Neural cell (in vitro differentiated cells): ENCODE measurements around the gene MXD4. TPM values are rescaled to one million over a fixed set of nuclear protein-coding genes. Genes with fewer than 3 reads are reported as not detected.

Source experiments
- H2AFZ ChIP-seq: fragments of 200-600, 300-800 bp; sonication (generic), shearing (Covaris generic); 2 replicates; pipeline ENCODE4 v1.6.0; 2014; ENCODE audit warnings: low read depth, mild to moderate bottlenecking, antibody characterized with exemption, low read length, moderate library complexity
- H3F3A ChIP-seq: fragments of 200-600 bp; shearing (Covaris generic); 2 replicates; pipeline ENCODE4 v1.6.1; 2016; ENCODE audit warnings: mild to moderate bottlenecking, moderate library complexity, mixed read lengths, antibody characterized with exemption, low read length; ENCODE audit not compliant: insufficient read depth, poor library complexity, severe bottlenecking
- H3K27ac ChIP-seq: fragments of 200-600, 300-800 bp; sonication (generic), shearing (Covaris generic); 2 replicates; pipeline ENCODE4 v1.5.1; 2014; ENCODE audit warnings: mild to moderate bottlenecking, low read length, moderate library complexity
- H3K27me3 ChIP-seq: fragments of 300-800, 200-600 bp; sonication (generic), shearing (Covaris generic); 2 replicates; pipeline ENCODE4 v1.6.0; 2014; ENCODE audit warnings: mild to moderate bottlenecking, low read depth, low read length, moderate library complexity; ENCODE audit not compliant: insufficient read depth
- H3K36me3 ChIP-seq: fragments of 300-800, 200-600 bp; sonication (generic), shearing (Covaris generic); 2 replicates; pipeline ENCODE4 v1.5.1; 2014; ENCODE audit warnings: mild to moderate bottlenecking, antibody characterized with exemption, low read length, moderate library complexity; ENCODE audit not compliant: insufficient read depth
- H3K4me2 ChIP-seq: fragments of 300-800, 200-600 bp; sonication (generic), shearing (Covaris generic); 2 replicates; pipeline ENCODE4 v1.6.0; 2014; ENCODE audit warnings: mild to moderate bottlenecking, low read length
- H3K4me3 ChIP-seq: fragments of 300-800, 200-600 bp; sonication (generic), shearing (Covaris generic); 2 replicates; pipeline ENCODE4 v1.5.1; 2014; ENCODE audit warnings: mild to moderate bottlenecking, low read length, moderate library complexity
- H3K79me2 ChIP-seq: fragments of 200-600 bp; shearing (Covaris generic); replicated peaks from 2 replicates; pipeline ENCODE4 v1.6.0; 2014; ENCODE audit warnings: mild to moderate bottlenecking, low read length, moderate library complexity; ENCODE audit not compliant: insufficient read depth
- H3K9ac ChIP-seq: fragments of 300-800, 200-600 bp; sonication (generic), shearing (Covaris generic); 2 replicates; pipeline ENCODE4 v1.6.1; 2016; ENCODE audit warnings: mild to moderate bottlenecking, low read length, mixed read lengths
- H3K9me2 ChIP-seq: fragments of 200-600 bp; shearing (Covaris generic); 2 replicates; pipeline ENCODE4 v1.6.1; 2016; ENCODE audit warnings: mild to moderate bottlenecking, low read length, mixed read lengths; ENCODE audit not compliant: insufficient read depth
- H3K9me3 ChIP-seq: fragments of 200-600, 300-800 bp; sonication (generic), shearing (Covaris generic); 2 replicates; pipeline ENCODE4 v1.6.1; 2016; ENCODE audit warnings: mild to moderate bottlenecking, mixed run types, low read length, moderate library complexity, mixed read lengths
- H4K20me1 ChIP-seq: fragments of 200-600 bp; shearing (Covaris generic); 2 replicates; pipeline ENCODE4 v1.6.1; 2016; ENCODE audit warnings: mild to moderate bottlenecking, mixed run types; ENCODE audit not compliant: insufficient read depth
- CTCF ChIP-seq: fragments of 450-650 bp; IDR thresholded peaks from 2 replicates; pipeline ENCODE4 v1.5.1; 2014; ENCODE audit warnings: antibody characterized with exemption, mild to moderate bottlenecking, moderate library complexity; ENCODE audit not compliant: poor library complexity, severe bottlenecking
- EP300 ChIP-seq: fragments of 450-650 bp; conservative IDR thresholded peaks from 2 replicates; pipeline ENCODE4 v1.6.1; 2014; ENCODE audit warnings: antibody characterized with exemption, mild to moderate bottlenecking, moderate library complexity; ENCODE audit not compliant: poor library complexity, severe bottlenecking
- EZH2 ChIP-seq: fragments of 200-600, 300-800 bp; shearing (Covaris generic), sonication (generic); IDR thresholded peaks from 2 replicates; pipeline ENCODE4 v1.6.1; 2014; ENCODE audit warnings: antibody characterized with exemption, low read length, borderline replicate concordance, mild to moderate bottlenecking; ENCODE audit not compliant: insufficient read depth, poor library complexity, severe bottlenecking
- MXI1 ChIP-seq: fragments of 450-650 bp; conservative IDR thresholded peaks from 2 replicates; pipeline ENCODE4 v1.6.1; 2014; ENCODE audit warnings: antibody characterized with exemption, mild to moderate bottlenecking; ENCODE audit not compliant: poor library complexity, severe bottlenecking
- POLR2AphosphoS5 ChIP-seq: IDR thresholded peaks from 2 replicates; pipeline ENCODE4 v1.6.1; 2012
- RAD21 ChIP-seq: fragments of 450-650 bp; conservative IDR thresholded peaks from 2 replicates; pipeline ENCODE4 v1.6.1; 2014; ENCODE audit warnings: antibody characterized with exemption, mild to moderate bottlenecking, moderate library complexity
- REST ChIP-seq: IDR thresholded peaks from 2 replicates; pipeline ENCODE4 v1.6.1; 2012; ENCODE audit warnings: borderline replicate concordance
- SMC3 ChIP-seq: fragments of 450-650 bp; conservative IDR thresholded peaks from 2 replicates; pipeline ENCODE4 v1.6.1; 2014; ENCODE audit warnings: antibody characterized with exemption, mild to moderate bottlenecking, moderate library complexity; ENCODE audit not compliant: poor library complexity
- TAF1 ChIP-seq: IDR thresholded peaks from 2 replicates; pipeline ENCODE4 v1.6.1; 2012; ENCODE audit warnings: low read depth
- polyA plus RNA-seq: library from polyadenylated mRNA; depleted of rRNA; stranded (reverse); fragments of >200 nt; gene quantifications from 2 replicates; pipeline ENCODE4 v1.2.3, GENCODE V29; 2014

The MXD4 gene
- polyA plus RNA-seq, 1 donor from 2014 or later = 58.4 TPM

- no peaks in the 10 kb centered on the region for H4K20me1 ChIP-seq
- no peaks in the 10 kb centered on the region for H3K9me3 ChIP-seq
- H3K27ac ChIP-seq = no peak overlapping the region
- H2AFZ ChIP-seq = no peak overlapping the region
- H3K4me3 ChIP-seq = no peak overlapping the region
- no peaks in the 10 kb centered on the region for H3K27me3 ChIP-seq
- H3K9me2 ChIP-seq = no peaks in the 10 kb centered on the region
- no peaks in the 10 kb centered on the region for H3K79me2 ChIP-seq
- H3F3A ChIP-seq = no peaks in the 10 kb centered on the region
- no peaks in the 10 kb centered on the region for H3K36me3 ChIP-seq
- no peak overlapping the region for H3K9ac ChIP-seq
- TF ChIP-seq REST = no peak
- TF ChIP-seq POLR2AphosphoS5 = no peak
- TF ChIP-seq MXI1 = no peak
- no peak for TF ChIP-seq EZH2
- H3K4me2 ChIP-seq = no peak overlapping the region
Observed at GRCh38 chr4:2272026-2272827, 10.3 kb upstream of the MXD4 start.

GRCh38 chr4:2271279-2272025 is 9.5 kb upstream of the MXD4 start:
- Histone ChIP-seq H3K9me3 (no peaks in the 10 kb centered on the region), H3K4me2 (no peak overlapping the region), H3F3A (no peaks in the 10 kb centered on the region), H3K27ac (no peak overlapping the region), H4K20me1 (no peaks in the 10 kb centered on the region), H3K4me3 (no peak overlapping the region), H3K9ac (no peak overlapping the region), H3K79me2 (no peaks in the 10 kb centered on the region), H3K27me3 (no peaks in the 10 kb centered on the region), H2AFZ (no peak overlapping the region), H3K36me3 (no peaks in the 10 kb centered on the region), H3K9me2 (no peaks in the 10 kb centered on the region)
- no peak for TF ChIP-seq SMC3
- no peak for TF ChIP-seq EZH2
- no peak for TF ChIP-seq EP300
- TF ChIP-seq TAF1 = no peak
- TF ChIP-seq MXI1 = no peak
- no peak for TF ChIP-seq CTCF
- TF ChIP-seq RAD21 = no peak
- TF ChIP-seq REST = no peak
- no peak for TF ChIP-seq POLR2AphosphoS5
